Neural progenitor cell (in vitro differentiated cells): ENCODE measurements around the gene CLEC2B.

Experiments used
- CTCF ChIP-seq: fragments of 200-600 bp; sonication (generic); IDR thresholded peaks from 2 replicates; pipeline ENCODE4 v1.5.1; 2017; ENCODE audit warnings: antibody characterized with exemption, mild to moderate bottlenecking
- EZH2 ChIP-seq: fragments of 200-600 bp; sonication (generic); IDR thresholded peaks from 2 replicates; pipeline ENCODE4 v1.6.1; 2017; ENCODE audit warnings: antibody characterized with exemption, mild to moderate bottlenecking, moderate library complexity
- EZH2phosphoT487 ChIP-seq: fragments of 200-600 bp; sonication (generic); IDR thresholded peaks from 2 replicates; pipeline ENCODE4 v1.6.1; 2017; ENCODE audit warnings: antibody characterized with exemption

- TF ChIP-seq CTCF (no peak), EZH2 (no peak), EZH2phosphoT487 (no peak)
These were observed 30.1 kb upstream of the CLEC2B start for GRCh38 chr12:9899209-9899608.
